ENCODE results near the gene TMEM94.
"Not testable (repeated sequence)": the region's sequence is repeated elsewhere in the genome, so short reads cannot be mapped to it uniquely, and the experiment has no call there.

TMEM94 gene

DNA sequence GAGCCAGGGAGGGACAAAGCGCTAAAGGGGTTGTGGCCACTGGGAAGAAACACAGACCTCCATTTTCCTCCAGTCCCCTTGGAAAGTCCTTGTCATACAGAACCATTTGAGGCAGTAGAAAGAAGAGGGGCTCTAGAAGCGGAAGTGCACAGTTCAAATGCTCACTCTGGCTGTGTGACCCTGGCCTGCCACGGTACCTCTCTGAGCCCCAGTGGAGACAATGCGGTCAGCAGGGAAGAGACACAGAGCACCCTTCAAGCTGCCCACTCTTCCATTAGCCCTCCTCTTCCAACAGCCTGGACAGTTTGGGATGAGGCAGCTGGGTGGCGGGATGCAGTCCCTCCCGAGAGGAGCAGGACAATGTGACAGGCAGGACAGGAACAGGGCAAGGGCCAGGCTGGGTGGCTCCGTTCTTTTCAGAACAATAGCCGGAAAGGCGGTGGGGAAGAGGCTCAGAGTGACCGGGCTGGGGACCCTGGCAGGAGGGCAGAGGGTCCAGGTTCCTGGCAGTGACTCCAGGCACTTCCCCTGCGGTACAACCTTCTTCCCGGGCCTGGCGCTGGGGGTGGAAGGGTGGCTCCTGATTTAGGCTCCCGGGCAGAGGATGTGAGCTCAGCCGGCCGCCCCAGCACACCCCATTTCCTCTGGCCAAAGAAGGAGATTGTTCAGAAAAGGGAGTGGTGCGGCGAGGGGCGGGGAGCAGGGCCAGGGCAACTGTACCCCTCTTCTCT lies 53.3 kb downstream of the TMEM94 start:
- DNase-seq: no peak

DNA sequence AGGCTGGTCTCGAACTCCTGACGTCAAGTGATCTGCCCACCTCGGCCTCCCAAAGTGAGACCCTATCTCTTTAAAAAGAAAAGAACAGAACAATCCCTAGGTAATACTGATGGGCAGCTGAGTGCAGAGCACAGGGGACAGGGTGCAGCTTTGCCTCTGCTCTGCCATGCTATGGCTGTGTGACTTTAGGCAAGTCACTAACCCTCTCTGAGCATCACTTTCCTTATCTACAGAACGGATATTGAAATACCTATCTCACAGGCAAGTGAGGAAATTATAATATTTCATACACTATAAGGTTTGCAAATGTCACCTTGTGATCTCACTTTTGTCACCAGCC lies 54.8 kb downstream of the TMEM94 start:
- DNase-seq: no peak

DNA sequence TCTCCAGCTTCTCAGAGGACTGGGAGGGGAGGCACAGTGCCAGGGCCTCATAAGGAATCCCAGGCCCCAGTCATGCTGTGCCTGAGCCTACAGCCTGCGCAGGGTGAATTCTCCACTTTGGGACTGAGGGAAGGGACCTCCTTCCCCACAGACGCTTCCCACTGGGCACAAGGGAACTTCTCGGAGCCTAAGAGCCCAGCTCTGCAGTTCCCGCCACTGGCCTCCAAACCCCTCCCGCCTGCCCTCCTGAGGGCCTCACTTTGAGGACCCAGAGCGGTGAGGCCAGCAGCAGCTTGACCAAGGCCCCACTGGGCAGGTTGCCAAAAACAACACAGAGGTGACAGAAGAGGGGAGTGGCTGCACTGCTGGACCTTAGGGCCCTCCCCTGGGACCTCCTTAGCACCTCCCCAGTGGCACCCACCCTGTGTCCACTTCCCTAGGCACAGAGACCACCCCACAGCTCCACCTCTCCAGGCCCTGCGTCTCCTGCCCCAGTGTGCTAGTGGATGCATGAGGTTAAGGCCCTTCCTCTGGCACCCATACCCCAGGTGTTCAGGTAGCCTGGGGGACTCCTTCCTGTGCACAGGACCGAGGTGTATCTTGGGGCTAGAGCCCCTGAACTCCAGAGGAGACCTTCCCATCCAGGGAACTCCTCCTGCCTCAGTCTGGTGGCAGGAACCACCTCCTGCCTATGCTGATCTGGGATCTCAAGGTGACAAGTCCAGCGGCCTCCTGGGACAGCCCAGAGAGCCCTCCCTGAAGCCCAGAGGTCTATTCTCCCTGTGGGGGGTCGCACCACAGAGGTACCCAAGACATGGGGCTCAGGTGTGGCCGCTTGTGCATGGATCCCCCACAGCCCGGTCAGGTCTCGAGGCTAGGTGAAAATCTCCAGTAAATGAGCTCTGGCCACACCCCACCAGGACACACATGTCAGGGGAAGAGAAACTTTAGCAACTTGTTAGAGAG lies 55.5 kb downstream of the TMEM94 start:
- DNase-seq: peak in 1 of 58 donors; percentile 56

DNA sequence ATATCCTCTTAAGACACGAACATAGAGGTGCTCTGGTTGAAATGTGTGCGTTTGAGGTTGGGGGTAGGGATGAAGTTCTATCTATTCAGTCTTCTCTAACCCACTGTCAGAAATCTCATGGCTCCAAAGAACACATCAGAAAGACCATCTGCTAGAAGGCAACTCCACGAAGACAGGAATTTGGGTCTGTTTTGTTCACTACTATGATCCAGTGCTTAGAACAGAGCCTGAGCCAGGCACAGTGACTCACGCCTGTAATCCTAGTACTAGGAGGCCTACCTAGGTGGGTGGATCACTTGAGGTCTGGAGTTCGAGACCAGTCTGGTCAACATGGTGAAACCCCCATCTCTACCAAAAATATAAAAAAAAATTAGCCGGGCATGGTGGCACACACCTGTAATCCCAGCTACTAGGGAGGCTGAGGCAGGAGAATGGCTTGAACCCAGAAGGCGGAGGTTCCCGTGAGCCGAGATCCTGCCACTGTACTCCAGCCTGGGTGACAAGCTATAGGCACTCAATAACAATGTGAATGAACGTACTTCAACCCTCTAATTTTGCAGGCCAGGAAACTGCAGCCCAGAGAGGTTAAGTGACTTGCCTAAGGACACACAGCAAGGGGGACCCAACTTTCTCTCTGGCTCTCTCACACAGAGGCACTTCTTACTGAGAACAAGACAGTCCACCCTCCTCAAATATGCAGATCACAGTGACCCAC lies 56.6 kb downstream of the TMEM94 start:
- no peak for DNase-seq

DNA sequence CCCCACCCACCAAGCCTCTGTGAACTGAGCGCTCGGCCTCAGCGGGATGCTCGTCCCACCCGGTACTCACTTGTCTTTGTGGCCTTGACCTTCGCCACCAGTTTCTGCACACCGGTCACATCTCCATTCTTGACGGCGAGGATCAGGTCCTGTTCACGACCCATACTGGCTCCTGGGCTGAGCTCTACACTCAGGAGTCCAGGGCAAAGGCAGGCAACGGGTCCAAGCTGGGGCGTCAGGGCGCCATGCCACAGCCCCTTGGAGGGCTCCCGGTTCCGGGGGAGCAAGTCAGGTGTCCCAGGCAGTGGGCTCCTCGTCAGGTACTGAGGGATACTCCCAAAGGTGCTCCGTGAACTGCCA lies 57.2 kb downstream of the TMEM94 start:
- no peak for DNase-seq

DNA sequence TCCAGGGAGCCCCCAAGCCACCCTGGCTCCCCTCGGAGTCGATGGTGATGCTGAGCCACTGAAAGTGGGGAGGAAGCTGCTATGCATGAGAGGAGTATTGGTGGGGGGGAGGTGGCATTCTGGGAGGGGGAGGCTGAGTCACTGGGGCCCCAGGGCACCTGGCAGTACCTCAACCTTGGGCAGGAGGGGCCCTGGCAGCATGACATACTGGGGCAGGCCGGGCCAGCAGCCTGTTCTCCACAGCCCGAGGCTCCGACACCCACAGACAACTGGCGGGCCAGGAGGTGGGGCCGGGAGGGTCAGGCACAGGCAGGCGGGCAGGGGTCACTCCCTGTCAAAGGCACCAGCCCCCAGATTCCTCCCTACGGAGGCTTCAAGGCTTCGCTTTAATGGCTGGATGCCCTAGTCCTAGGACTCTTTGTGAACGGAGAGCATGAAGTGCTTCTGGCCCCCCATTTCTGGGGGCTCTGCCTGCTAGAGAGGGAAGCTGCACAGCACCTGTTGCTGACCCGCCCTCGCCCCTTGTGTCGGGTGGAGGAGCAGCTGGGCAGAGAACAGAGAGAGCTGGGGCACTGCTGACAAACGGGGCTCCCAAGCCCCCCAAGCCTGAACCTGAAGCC lies 58.0 kb downstream of the TMEM94 start:
- DNase-seq: peak in 3 of 58 donors; percentile 31 to 47 (median 34)

DNA sequence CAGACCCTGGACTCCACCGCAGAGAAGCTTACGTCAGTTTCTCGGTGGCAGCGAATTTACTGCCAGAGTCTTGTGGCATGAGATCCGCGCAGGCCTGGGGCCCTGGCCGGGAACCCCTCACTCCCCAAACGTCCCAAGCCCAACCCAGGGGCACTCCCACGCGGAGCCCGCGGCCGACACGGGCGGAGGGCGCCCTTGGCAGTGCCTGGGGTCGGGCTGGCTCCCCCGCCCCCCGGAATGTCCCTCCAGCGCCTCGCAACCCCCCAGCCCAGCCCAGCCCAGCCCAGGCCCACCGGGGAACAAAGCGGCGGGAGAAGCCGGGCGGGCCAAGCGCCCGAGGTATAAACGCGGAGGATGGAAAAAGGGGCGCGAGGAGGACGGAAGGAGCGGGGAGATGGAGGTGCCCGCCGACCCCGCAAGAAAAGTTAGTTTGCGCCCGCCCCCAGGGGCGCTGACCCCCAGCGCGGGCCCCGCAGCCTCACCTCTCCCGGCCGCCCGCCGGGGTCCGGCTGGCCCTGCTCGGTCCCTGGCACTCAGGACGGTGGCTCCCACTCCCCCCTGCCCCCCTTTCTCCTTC lies 58.6 kb downstream of the TMEM94 start:
- DNase-seq: peak in 3 of 58 donors; percentile 33 to 65 (median 45)

DNA sequence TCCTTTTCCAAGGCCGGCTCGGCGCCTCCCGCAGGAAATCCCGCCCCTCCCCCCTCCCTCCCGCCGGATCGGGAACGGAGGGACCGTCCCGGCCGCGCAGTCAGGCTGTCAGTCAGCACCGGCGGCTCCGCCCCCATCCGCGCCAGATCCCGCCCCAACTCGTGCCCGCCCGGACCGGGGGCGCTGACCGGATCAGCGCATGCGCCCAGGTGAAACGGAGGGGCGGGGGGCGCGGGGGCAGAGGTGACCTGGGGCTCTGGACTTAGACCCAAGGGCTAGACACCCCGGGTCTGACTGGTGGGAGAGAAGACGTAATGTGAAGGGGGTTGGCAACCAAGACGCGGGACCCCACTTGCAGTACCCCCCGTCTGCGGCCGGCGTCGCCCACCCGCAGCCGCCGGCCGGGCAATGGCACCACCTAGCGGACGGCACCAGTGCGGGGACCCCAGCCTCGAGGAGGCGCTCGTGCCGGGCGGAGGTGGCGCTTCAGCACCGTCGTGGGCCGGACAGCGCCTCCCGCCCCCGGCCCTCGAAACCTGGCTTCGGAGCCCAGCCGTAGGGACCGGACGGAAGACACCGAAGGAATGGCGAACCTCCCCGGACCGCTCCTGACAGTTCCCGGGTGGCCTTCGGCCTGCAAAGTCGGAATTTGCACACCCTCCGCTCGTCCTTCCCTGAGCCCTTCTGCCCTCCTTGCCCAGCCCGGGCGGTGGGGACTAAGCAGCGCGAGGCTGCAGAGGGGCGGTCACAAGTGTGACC lies 59.2 kb downstream of the TMEM94 start, which contains the start of gene CASKIN2:
TSS of gene CASKIN2 (minus strand) at position 42 of the 759 bp plus-strand sequence. CDS start 1,733 bp downstream, outside the sequence.
- peak; percentile 62 to 98 (median 93) for DNase-seq

DNA sequence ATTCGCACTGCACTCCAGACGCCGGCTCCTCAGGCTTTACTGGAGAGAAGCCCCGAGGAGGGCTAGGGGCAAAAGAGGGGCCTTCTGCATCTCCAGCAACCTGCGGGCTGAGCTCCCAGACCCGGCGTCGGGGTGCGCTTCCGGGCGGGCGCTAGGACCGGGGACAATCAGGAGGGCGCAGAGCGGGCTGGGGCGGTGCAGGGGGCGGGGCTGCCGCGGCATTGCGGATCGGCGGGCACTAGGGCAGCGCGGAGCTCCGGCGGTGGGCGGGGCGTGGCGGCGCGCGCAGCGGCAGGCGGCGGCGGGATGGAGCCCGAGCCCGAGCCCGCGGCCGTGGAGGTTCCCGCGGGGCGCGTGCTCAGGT lies 59.8 kb downstream of the TMEM94 start, which contains the start of gene TSEN54:
TSS of gene TSEN54 (plus strand) at position 274 of the 364 bp plus-strand sequence. CDS start at position 307, 33 bp downstream.
- DNase-seq: peak in 57 of 58 donors; percentile 44 to 96 (median 89)

DNA sequence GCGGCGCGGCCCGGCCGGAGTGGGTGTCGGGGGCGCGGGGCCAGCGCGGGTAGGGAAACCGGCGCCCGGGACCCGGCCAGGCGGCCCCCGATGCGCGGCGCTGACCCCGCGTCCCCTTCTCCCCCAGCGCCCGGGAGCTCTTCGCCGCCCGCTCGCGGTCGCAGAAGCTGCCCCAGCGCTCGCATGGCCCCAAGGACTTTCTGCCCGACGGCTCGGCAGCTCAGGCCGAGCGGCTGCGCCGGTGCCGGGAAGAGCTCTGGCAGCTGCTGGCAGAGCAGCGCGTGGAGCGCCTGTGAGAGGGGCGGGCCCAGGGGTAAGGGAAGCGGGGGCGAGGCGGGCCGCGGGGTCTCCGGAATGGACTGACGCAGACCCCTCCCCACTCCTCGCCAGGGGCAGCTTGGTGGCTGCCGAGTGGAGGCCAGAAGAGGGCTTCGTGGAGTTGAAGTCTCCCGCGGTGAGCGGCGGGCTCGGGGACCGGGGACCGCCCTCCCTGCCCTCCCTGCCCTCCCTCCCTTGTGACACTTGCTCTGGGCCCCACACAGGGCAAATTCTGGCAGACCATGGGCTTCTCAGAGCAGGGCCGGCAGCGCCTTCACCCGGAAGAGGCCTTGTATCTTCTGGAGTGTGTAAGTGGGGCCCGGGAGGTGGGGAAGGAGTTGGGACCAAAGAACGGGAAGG lies 60.3 kb downstream of the TMEM94 start:
- DNase-seq: peak in 5 of 58 donors; percentile 34 to 64 (median 45)

DNA sequence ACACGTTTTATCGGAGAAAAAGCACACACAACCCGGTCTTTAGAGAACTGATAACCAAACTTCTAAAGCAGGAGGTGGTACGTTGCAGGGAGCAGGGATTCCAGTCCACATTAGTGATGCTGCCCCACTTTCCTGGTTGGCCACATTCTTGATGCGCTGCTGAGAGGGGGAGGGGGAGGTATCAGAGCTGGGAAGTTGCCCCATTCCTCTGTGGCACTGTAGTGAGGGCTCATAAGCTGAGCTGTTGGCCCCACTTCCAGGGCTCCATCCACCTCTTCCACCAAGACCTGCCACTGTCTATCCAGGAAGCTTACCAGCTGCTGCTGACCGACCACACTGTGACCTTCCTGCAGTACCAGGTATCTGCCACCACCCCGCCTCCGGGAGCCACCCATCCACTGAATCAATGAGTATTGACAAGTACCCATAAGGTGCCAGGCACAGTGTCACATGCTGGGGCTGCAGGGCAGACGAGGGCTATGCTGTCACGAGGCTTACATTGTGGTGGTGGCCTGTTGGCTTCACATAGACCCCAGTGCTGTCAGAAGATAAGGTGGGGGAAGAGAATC lies 60.9 kb downstream of the TMEM94 start:
- no peak for DNase-seq

DNA sequence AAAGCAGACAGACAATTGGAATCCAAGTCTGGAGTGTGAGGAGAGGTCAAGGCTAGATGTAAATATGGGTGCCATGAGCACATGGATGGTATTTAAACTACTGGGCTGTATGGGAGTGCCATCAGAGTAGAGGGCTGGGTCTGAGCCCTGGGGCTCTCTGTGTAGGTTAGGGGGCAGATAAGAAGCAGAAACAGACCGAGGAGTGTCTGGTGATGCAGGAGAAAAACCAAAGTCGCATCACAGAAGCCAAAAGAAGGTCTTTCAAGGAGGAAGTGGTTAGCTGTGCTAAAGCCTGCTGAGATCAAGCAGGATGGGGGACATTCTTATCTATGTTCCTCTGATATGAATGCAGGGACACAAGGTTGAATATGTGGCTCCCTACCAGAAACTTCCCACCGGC lies 61.8 kb downstream of the TMEM94 start:
- DNase-seq: no peak

DNA sequence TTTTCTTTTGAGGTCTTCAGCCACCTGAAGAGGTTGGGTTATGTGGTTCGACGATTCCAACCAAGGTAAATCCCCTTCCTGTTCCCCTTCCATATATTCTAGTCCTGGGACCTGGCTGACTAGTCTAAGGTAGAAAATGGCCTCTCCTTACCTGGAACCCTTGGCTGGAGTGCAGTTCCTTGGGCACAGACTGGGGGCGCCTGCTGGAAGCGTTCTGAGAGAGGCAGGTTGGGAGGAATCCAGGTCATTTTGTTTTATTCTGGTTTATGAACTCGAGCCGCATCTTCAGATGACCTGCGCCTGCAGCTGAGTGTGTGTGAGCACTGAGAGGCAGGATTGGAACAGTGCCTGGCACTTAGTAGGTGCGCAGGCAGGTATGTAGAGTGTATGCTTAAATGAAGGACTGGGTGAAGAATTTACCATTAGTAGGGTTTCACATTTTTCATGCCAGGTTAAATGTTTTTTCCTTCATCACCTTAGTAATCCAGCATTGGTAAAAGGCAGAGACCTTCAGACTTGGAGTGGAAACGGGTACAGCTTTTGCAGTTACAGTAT lies 62.6 kb downstream of the TMEM94 start:
- DNase-seq: no peak

DNA sequence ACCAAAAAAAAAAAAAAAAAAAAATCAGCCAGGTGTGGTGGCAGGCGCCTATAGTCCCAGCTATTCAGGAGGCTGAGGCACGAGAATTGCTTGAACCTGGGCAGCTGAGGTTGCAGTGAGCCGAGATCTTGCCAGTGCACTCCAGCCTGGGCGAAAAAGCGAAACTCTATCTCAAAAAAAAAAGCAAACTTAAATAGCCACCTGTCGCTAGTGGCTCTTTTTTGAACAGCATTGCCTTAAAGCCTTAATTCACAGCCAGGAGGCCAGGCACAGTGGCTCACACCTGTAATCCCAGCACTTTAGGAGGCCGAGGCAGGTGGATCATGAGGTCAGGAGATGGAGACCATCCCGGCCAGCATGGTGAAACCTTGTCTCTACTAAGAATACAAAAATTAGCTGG lies 64.0 kb downstream of the TMEM94 start:
- not testable (repeated sequence) for DNase-seq

DNA sequence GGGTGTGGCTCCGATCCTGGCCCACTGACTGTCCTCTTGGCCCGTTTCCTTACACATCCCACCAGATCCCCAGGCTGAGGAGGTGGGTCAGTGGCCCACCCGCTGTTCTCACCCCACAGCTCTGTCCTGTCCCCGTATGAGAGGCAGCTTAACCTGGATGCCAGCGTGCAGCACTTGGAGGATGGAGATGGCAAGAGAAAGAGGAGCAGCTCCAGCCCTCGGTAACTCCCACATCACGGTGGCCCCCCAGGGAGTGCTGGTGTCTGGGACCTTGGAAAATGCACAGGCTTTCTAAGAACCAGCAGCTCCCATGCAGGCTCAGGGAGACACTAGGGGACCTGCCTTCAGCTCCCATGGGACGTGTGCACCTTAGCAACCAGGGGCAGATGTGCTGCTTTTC lies 64.9 kb downstream of the TMEM94 start:
- DNase-seq: no peak

DNA sequence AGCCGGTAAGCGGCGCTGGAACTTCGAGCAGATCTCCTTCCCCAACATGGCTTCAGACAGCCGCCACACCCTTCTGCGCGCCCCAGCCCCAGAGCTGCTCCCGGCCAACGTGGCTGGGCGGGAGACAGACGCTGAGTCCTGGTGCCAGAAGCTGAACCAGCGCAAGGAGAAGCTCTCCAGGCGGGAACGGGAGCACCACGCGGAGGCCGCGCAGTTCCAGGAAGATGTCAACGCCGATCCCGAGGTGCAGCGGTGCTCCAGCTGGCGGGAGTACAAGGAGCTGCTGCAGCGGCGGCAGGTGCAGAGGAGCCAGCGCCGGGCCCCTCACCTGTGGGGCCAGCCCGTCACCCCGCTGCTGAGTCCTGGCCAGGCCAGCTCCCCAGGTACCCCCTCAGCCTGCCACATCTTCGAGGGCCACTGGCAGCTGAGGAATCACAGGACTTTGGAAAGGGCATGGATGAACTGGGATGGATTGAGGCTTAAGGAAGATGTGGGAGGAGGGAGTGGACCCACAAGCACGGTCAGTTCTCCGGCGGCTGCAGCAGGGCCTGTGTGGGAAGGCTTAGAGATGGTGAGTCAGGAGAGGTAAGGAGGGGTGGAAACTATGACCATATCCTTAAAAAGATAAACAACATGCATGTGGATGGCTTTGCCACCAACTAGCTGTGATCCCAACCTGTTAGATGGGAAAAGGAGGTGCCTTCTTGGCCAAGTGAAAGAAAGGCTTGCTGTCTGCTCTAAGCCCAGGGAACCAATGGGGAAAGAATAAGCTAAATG lies 65.7 kb downstream of the TMEM94 start:
- no peak for DNase-seq

DNA sequence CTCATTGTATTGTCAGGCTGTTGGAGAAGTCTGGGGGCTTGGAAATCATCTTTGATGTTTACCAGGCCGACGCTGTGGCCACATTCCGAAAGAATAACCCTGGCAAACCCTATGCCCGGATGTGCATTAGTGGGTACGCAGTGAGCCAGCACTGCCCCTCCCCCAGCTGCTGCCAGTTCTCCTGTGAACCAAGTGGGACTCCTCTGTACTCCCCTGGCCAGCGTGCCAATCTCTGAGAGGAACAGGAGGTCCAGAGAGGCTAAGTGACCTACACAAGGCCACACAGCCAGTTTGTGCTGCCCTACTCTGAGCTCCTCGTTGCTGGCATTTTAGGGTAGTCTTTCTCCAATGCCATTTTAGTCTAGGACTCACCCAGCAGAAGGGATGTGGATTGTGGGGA lies 67.2 kb downstream of the TMEM94 start:
- DNase-seq: no peak
